Mesenchymal stem cell (in vitro differentiated cells and primary cell): ENCODE measurements around the gene SCNN1B.

ENCODE experiments used
- DNase-seq: peaks from one replicate; pipeline ENCODE4 v3.0.0-alpha.2; 2013
- H2AFZ ChIP-seq: one replicate; pipeline ENCODE4 v1.6.1; 2013; ENCODE audit warnings: low read depth, mild to moderate bottlenecking, control low read depth, inconsistent platforms, low read length, moderate library complexity
- H2AK5ac ChIP-seq: 2 replicates; pipeline ENCODE4 v1.6.1; 2013; ENCODE audit warnings: low read length, moderate library complexity, mild to moderate bottlenecking, inconsistent platforms; ENCODE audit not compliant: severe bottlenecking
- H2BK120ac ChIP-seq: one replicate; pipeline ENCODE4 v1.6.1; 2013; ENCODE audit warnings: low read depth, mild to moderate bottlenecking, inconsistent platforms, low read length, moderate library complexity
- H2BK12ac ChIP-seq, 2 experiments: one replicate each; pipeline ENCODE4 v1.6.1; 2013; ENCODE audit warnings: inconsistent platforms in 2 of 2, low read length in 2 of 2, mild to moderate bottlenecking in 2 of 2, moderate library complexity in 2 of 2, control low read depth in 1 of 2
- H2BK15ac ChIP-seq: one replicate; pipeline ENCODE4 v1.6.1; 2013; ENCODE audit warnings: mild to moderate bottlenecking, low read depth, inconsistent platforms; ENCODE audit not compliant: poor library complexity, severe bottlenecking
- H2BK5ac ChIP-seq: 2 replicates; pipeline ENCODE4 v1.6.1; 2013; ENCODE audit warnings: low read depth, mild to moderate bottlenecking, low read length, control low read depth, inconsistent platforms; ENCODE audit not compliant: poor library complexity, severe bottlenecking
- H3K14ac ChIP-seq, 2 experiments: one replicate each; pipeline ENCODE4 v1.6.1; 2013; ENCODE audit warnings: inconsistent platforms in 2 of 2, low read length in 2 of 2, control low read depth in 1 of 2, mild to moderate bottlenecking in 1 of 2, moderate library complexity in 1 of 2
- H3K18ac ChIP-seq, 2 experiments: one replicate each; pipeline ENCODE4 v1.6.1; 2013; ENCODE audit warnings: inconsistent platforms in 2 of 2, low read length in 2 of 2, control low read depth in 1 of 2, low read depth in 1 of 2, mild to moderate bottlenecking in 1 of 2
- H3K23ac ChIP-seq, 2 experiments: one replicate each; pipeline ENCODE4 v1.6.1; 2013; ENCODE audit warnings: inconsistent platforms in 2 of 2, low read length in 2 of 2, mild to moderate bottlenecking in 2 of 2, moderate library complexity in 2 of 2, control low read depth in 1 of 2
- H3K27ac ChIP-seq: 2 replicates; pipeline ENCODE4 v1.5.1; 2013; ENCODE audit warnings: mild to moderate bottlenecking, moderate library complexity, low read length, control low read depth, inconsistent platforms; ENCODE audit not compliant: poor library complexity, severe bottlenecking
- H3K27me3 ChIP-seq, 2 experiments: 2 replicates each; pipeline versions ENCODE4 v1.6.1 to v1.7.0; 2013; ENCODE audit warnings: low read length in 2 of 2, mild to moderate bottlenecking in 2 of 2, moderate library complexity in 2 of 2, control low read depth in 1 of 2, inconsistent platforms in 1 of 2; ENCODE audit not compliant: control insufficient read depth in 1 of 2, insufficient read depth in 1 of 2
- H3K36me3 ChIP-seq, 2 experiments: 2 replicates each; pipeline versions ENCODE4 v1.6.1 to v1.7.0; 2013; ENCODE audit warnings: low read length in 2 of 2, control low read depth in 1 of 2, inconsistent platforms in 1 of 2, low read depth in 1 of 2, mild to moderate bottlenecking in 1 of 2; ENCODE audit not compliant: insufficient read depth in 2 of 2, control insufficient read depth in 1 of 2
- H3K4ac ChIP-seq, 2 experiments: one replicate each; pipeline ENCODE4 v1.6.1; 2013; ENCODE audit warnings: inconsistent platforms in 2 of 2, low read length in 2 of 2, mild to moderate bottlenecking in 2 of 2, moderate library complexity in 2 of 2, control low read depth in 1 of 2, low read depth in 1 of 2
- H3K4me1 ChIP-seq: 2 replicates; pipeline ENCODE4 v1.6.1; 2013; ENCODE audit warnings: low read depth, low read length, control low read depth; ENCODE audit not compliant: control insufficient read depth, insufficient read depth
- H3K4me2 ChIP-seq: 2 replicates; pipeline ENCODE4 v1.6.1; 2013; ENCODE audit warnings: low read length, mild to moderate bottlenecking, inconsistent platforms; ENCODE audit not compliant: poor library complexity, severe bottlenecking
- H3K4me3 ChIP-seq, 2 experiments: 2 replicates each; pipeline versions ENCODE4 v1.5.1 to v1.7.0; 2013; ENCODE audit warnings: low read length in 2 of 2, mild to moderate bottlenecking in 2 of 2, control low read depth in 1 of 2, low read depth in 1 of 2; ENCODE audit not compliant: insufficient read depth in 1 of 2
- H3K79me1 ChIP-seq: replicated peaks from 2 replicates; pipeline ENCODE4 v1.6.1; 2013; ENCODE audit warnings: mild to moderate bottlenecking, control low read depth, low read length, inconsistent platforms; ENCODE audit not compliant: poor library complexity, severe bottlenecking
- H3K9ac ChIP-seq: 2 replicates; pipeline ENCODE4 v1.7.0; 2013; ENCODE audit warnings: mild to moderate bottlenecking, low read length, moderate library complexity
- H3K9me3 ChIP-seq: 2 replicates; pipeline ENCODE4 v1.7.0; 2013; ENCODE audit warnings: mild to moderate bottlenecking, low read length; ENCODE audit not compliant: control insufficient read depth
- H4K8ac ChIP-seq: one replicate; pipeline ENCODE4 v1.6.1; 2013; ENCODE audit warnings: inconsistent platforms, mild to moderate bottlenecking, low read length, moderate library complexity
- H4K91ac ChIP-seq: one replicate; pipeline ENCODE4 v1.6.1; 2013; ENCODE audit warnings: mild to moderate bottlenecking, low read length, inconsistent platforms
- WGBS: methylation state at CpG from one replicate; pipeline ENCODE4 v1.1.7; 2013; ENCODE audit warnings: mixed read lengths; 5-methylcytosine and 5-hydroxymethylcytosine counted together

The SCNN1B gene

GRCh38 chr16:23258919-23259237 lies 43.2 kb upstream of the SCNN1B start:
- no peak for DNase-seq
- H3K4me1 ChIP-seq = no peaks in the 10 kb centered on the region
- H4K91ac ChIP-seq = no peak overlapping the region
- H2BK12ac ChIP-seq = no peak overlapping the region
- no peak overlapping the region for H2BK5ac ChIP-seq
- H3K18ac ChIP-seq = no peak overlapping the region
- H2BK15ac ChIP-seq = no peak overlapping the region
- no CpG with 5 or more reads among the region's 2 CpGs for WGBS
- H2BK120ac ChIP-seq = no peak overlapping the region
- H3K9ac ChIP-seq = no peak overlapping the region
- no peak overlapping the region for H3K27ac ChIP-seq
- no peaks in the 10 kb centered on the region for H3K36me3 ChIP-seq
- H2AFZ ChIP-seq = no peak overlapping the region
- no peaks in the 10 kb centered on the region for H3K79me1 ChIP-seq
- H3K23ac ChIP-seq = no peak overlapping the region
- H3K27me3 ChIP-seq = no peaks in the 10 kb centered on the region
- H3K9me3 ChIP-seq = peaks cover 3% of the 10 kb centered on the region
- no peak overlapping the region for H3K14ac ChIP-seq
- no peak overlapping the region for H4K8ac ChIP-seq
- no peak overlapping the region for H3K4me2 ChIP-seq
- no peak overlapping the region for H2AK5ac ChIP-seq
- H3K4me3 ChIP-seq = no peak overlapping the region
- H3K4ac ChIP-seq = no peak overlapping the region

- H3K4me3 ChIP-seq = no peak overlapping the region
- H2AK5ac ChIP-seq = no peak overlapping the region
- H3K4ac ChIP-seq = no peak overlapping the region
- no peak overlapping the region for H2AFZ ChIP-seq
- peaks cover 0 to 6% of the 10 kb centered on the region in 2 experiments for H3K27me3 ChIP-seq
- no peak overlapping the region for H4K8ac ChIP-seq
- WGBS = 68% methylated on average over 5 of the region's 6 CpGs
- DNase-seq = no peak
- H3K79me1 ChIP-seq = no peaks in the 10 kb centered on the region
- no peak overlapping the region for H2BK12ac ChIP-seq
- no peak overlapping the region for H2BK15ac ChIP-seq
- no peak overlapping the region for H3K4me2 ChIP-seq
- no peak overlapping the region for H2BK5ac ChIP-seq
- no peaks in the 10 kb centered on the region for H3K4me1 ChIP-seq
- H3K23ac ChIP-seq = no peak overlapping the region
- H3K27ac ChIP-seq = no peak overlapping the region
- no peak overlapping the region for H2BK120ac ChIP-seq
- H3K18ac ChIP-seq = no peak overlapping the region
- no peak overlapping the region for H4K91ac ChIP-seq
- no peaks in the 10 kb centered on the region for H3K36me3 ChIP-seq
- no peaks in the 10 kb centered on the region for H3K9me3 ChIP-seq
- H3K9ac ChIP-seq = no peak overlapping the region
- no peak overlapping the region for H3K14ac ChIP-seq
Observed at GRCh38 chr16:23267647-23268046, 34.5 kb upstream of the SCNN1B start.

- no peak overlapping the region for H2BK15ac ChIP-seq
- H3K9me3 ChIP-seq = no peaks in the 10 kb centered on the region
- no peak overlapping the region for H3K14ac ChIP-seq
- no peak overlapping the region for H4K91ac ChIP-seq
- H2AK5ac ChIP-seq = no peak overlapping the region
- no peak for DNase-seq
- no peaks in the 10 kb centered on the region for H3K79me1 ChIP-seq
- H2BK12ac ChIP-seq = no peak overlapping the region
- H2BK5ac ChIP-seq = no peak overlapping the region
- H3K27ac ChIP-seq = no peak overlapping the region
- no peak overlapping the region for H3K18ac ChIP-seq
- H3K23ac ChIP-seq = no peak overlapping the region
- no peak overlapping the region for H3K4ac ChIP-seq
- no peak overlapping the region for H4K8ac ChIP-seq
- no peaks in the 10 kb centered on the region for H3K4me1 ChIP-seq
- H3K9ac ChIP-seq = no peak overlapping the region
- H3K27me3 ChIP-seq = peaks cover 0 to 6% of the 10 kb centered on the region in 2 experiments
- H3K4me3 ChIP-seq = no peak overlapping the region
- H3K36me3 ChIP-seq = no peaks in the 10 kb centered on the region
- H2BK120ac ChIP-seq = no peak overlapping the region
- H3K4me2 ChIP-seq = no peak overlapping the region
- H2AFZ ChIP-seq = no peak overlapping the region
Observed at GRCh38 chr16:23268561-23268960, 33.5 kb upstream of the SCNN1B start.

- H2BK15ac ChIP-seq = no peak overlapping the region
- H2AFZ ChIP-seq = no peak overlapping the region
- no peak overlapping the region for H3K4me3 ChIP-seq
- 80% methylated on average over 6 of the region's 6 CpGs for WGBS
- H3K27ac ChIP-seq = no peak overlapping the region
- no peak overlapping the region for H2BK120ac ChIP-seq
- H4K8ac ChIP-seq = no peak overlapping the region
- H2BK12ac ChIP-seq = no peak overlapping the region
- H2BK5ac ChIP-seq = no peak overlapping the region
- no peaks in the 10 kb centered on the region for H3K9me3 ChIP-seq
- H3K23ac ChIP-seq = no peak overlapping the region
- no peak for DNase-seq
- H4K91ac ChIP-seq = no peak overlapping the region
- H3K79me1 ChIP-seq = no peaks in the 10 kb centered on the region
- no peak overlapping the region for H3K14ac ChIP-seq
- no peak overlapping the region for H3K9ac ChIP-seq
- H3K27me3 ChIP-seq = peaks cover 0 to 6% of the 10 kb centered on the region in 2 experiments
- H3K36me3 ChIP-seq = no peaks in the 10 kb centered on the region
- H3K4me2 ChIP-seq = no peak overlapping the region
- H2AK5ac ChIP-seq = no peak overlapping the region
- H3K18ac ChIP-seq = no peak overlapping the region
- no peak overlapping the region for H3K4ac ChIP-seq
- no peaks in the 10 kb centered on the region for H3K4me1 ChIP-seq
Observed at GRCh38 chr16:23269248-23269953, 32.7 kb upstream of the SCNN1B start.
